ENCODE measurements around the gene NXPH2.

Gene NXPH2

GRCh38 chr2:138640921-138641676 lies 139.1 kb downstream of the NXPH2 start:
- DNase-seq (ENCODE audit: extremely low read depth in 1 of 2, low read depth in 1 of 2): no peak

GRCh38 chr2:138637686-138638085 lies 142.5 kb downstream of the NXPH2 start:
- DNase-seq (ENCODE audit: extremely low read depth in 1 of 2, low read depth in 1 of 2): no peak

GRCh38 chr2:138637061-138637460 lies 143.1 kb downstream of the NXPH2 start:
- no peak for DNase-seq (ENCODE audit: extremely low read depth in 1 of 2, low read depth in 1 of 2)

- DNase-seq (ENCODE audit: extremely low read depth in 1 of 2, low read depth in 1 of 2): no peak
These were observed 147.1 kb downstream of the NXPH2 start for GRCh38 chr2:138633049-138633448.

- DNase-seq (ENCODE audit: extremely low read depth in 1 of 2, low read depth in 1 of 2): no peak
These were observed 148.0 kb downstream of the NXPH2 start for GRCh38 chr2:138632066-138632620.

GRCh38 chr2:138630164-138630563 lies 150.0 kb downstream of the NXPH2 start:
- no peak for DNase-seq (ENCODE audit: extremely low read depth in 1 of 2, low read depth in 1 of 2)

- DNase-seq (ENCODE audit: extremely low read depth in 1 of 2, low read depth in 1 of 2): no peak
These were observed 154.0 kb downstream of the NXPH2 start for GRCh38 chr2:138626148-138626547.

- no peak for DNase-seq (ENCODE audit: extremely low read depth in 1 of 2, low read depth in 1 of 2)
These were observed 157.6 kb downstream of the NXPH2 start for GRCh38 chr2:138622613-138623012.

- DNase-seq (ENCODE audit: extremely low read depth in 1 of 2, low read depth in 1 of 2): no peak
These were observed 159.1 kb downstream of the NXPH2 start for GRCh38 chr2:138621139-138621538.

GRCh38 chr2:138620431-138620830 lies 159.8 kb downstream of the NXPH2 start:
- DNase-seq (ENCODE audit: extremely low read depth in 1 of 2, low read depth in 1 of 2): no peak

All from stimulated activated CD8-positive, alpha-beta memory T cell treated with anti-CD3 and anti-CD28 coated beads, Interleukin-7, amount 100 ng/mL, for 48 hours (primary cell).